ENCODE measurements around the gene FAM110A. TPM values are rescaled to one million over a fixed set of nuclear protein-coding genes. Genes with fewer than 3 reads are reported as not detected.
"Not testable (repeated sequence)": the region's sequence is repeated elsewhere in the genome, so short reads cannot be mapped to it uniquely, and the experiment has no call there.

Gene FAM110A
- total RNA-seq, 1 donor from 2014 or later: 0.96 TPM

DNA sequence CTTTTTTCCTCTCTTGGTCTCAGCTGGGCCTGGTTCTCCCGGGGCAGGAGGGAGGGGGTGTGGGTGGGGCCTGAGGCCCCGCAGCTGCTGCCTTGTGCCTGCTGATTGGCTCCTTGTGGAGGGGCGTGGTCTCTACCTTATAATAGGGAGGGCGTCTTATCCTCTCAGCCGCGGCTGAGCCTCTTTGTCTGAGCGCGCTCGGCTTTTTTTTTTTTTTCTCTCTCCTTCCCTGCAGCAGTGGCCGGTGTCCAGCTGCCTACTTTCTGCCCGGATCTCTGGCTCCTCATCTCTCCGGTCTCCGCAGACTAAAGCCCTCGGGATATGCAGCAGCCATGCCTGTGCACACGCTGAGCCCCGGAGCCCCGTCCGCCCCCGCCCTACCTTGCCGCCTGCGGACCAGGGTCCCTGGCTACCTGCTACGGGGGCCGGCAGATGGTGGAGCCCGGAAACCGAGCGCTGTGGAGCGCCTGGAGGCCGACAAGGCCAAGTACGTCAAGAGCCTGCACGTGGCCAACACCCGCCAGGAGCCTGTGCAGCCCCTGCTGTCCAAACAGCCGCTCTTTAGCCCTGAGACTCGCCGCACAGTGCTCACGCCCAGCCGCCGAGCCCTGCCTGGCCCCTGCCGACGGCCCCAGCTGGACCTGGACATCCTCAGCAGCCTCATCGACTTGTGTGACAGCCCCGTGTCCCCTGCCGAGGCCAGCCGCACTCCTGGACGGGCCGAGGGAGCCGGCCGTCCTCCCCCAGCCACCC is 11.1 kb downstream of the FAM110A start:
- DNase-seq (ENCODE audit: low spot score): peak; percentile 95

DNA sequence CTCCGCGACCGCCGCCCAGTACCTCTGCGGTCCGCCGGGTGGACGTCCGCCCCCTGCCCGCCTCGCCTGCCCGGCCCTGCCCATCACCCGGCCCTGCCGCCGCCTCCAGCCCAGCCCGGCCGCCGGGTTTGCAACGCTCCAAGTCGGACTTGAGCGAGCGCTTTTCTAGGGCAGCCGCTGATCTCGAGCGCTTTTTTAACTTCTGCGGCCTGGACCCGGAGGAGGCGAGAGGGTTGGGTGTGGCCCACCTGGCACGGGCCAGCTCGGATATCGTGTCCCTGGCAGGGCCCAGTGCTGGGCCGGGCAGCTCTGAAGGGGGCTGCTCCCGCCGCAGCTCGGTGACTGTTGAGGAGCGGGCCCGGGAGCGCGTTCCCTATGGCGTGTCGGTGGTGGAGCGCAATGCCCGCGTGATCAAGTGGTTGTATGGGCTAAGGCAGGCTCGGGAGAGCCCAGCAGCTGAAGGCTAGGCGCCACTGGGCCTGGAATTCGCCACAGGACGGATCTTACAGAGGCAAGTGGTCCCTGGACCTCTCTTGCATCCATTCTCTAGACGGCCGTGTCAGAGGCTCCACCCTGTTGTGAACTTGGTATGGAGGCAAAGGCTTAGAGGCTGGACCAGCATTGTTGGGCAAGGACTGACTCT is 11.8 kb downstream of the FAM110A start:
- DNase-seq (ENCODE audit: low spot score): no peak

GRCh38 chr20:845941-846893 is 12.7 kb downstream of the FAM110A start:
- no peak for DNase-seq (ENCODE audit: low spot score)

GRCh38 chr20:846894-847278 is 13.4 kb downstream of the FAM110A start:
- no peak for DNase-seq (ENCODE audit: low spot score)

DNA sequence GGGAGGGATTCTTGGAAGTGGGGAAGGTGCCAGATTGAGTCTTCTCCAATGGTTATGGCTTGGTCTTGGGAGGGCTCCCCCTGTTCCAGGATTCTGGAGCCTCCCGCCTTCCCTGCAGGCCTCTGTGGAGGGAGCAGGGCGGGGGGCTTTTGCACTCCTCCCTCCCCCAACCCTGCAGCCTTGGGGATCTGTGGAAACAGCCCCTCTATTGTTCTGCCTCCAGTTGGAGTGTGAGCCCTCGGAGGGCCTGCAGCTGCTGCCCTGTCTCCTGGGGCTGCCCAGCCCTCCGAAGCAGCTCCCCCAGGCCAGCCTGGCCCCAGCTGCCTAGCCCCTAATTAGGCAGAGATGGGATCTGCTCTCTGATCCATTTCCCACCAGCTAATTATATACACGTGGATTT is 14.7 kb downstream of the FAM110A start:
- DNase-seq (ENCODE audit: low spot score): no peak

DNA sequence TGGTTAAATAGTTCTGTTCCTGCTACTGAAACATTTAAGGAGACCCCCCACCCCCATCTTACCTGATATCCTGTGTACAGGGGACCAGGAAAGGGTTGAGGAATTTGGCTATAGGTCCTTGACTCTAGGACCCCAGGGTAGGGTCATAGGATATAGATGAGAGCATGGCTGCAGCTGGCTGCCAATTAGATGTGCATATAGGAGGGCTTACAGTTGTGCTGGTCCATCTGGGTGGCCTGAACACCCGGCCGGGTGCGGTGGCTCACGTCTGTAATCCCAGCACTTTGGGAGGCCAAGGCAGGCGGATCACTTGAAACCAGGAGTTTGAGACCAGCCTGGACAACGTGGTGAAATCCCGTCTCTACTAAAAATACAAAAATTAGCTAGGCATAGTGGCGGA is 15.2 kb downstream of the FAM110A start:
- DNase-seq (ENCODE audit: low spot score): not testable (repeated sequence)

DNA sequence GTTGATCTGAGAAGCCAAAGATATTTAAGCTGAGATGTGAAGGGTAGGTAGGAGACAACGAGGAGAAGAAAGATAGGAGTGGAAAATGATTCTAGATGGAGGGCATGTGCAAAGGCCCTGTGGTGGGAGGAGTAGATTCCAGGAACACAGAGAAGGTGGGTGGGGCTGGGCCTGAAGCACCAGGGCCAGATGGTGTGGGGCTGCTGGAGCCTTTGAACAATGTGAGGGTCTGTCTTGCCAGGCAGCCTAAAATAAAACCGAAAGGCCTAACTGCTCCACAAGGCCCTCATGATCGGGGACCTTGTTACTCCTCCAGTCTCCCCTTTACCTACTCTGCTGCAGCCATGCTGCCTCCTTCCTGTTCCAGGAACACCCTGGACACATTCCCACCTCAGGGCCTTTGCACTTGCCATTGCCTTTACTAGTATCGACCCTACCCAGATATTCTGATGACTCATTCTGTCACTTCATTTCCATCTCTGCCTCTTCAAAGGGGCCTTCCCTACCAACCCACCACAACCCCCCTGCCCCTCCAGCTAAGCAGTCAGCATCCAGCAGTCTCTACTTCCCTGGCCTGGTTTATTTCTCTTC is 20.0 kb downstream of the FAM110A start:
- no peak for DNase-seq (ENCODE audit: low spot score)

DNA sequence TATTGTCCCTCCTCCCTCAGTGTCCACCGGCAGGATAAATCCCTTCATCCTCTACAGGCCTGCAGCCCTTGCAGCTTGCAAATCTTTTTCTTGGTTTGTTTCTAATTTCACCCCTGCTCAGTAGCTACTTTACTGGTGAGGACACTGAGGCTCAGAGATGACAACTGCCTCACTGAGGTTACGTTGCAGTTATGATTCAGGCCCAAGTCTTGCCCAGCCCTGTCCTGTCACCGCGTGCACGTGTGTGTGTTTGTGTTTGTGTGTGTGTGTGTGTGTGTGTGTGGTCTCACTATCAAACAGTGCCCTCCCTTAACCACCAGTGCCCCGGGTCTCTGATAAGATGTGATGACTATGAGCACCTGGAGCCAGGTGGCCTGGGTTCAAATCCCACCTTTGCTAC is 21.1 kb downstream of the FAM110A start:
- no peak for DNase-seq (ENCODE audit: low spot score)

DNA sequence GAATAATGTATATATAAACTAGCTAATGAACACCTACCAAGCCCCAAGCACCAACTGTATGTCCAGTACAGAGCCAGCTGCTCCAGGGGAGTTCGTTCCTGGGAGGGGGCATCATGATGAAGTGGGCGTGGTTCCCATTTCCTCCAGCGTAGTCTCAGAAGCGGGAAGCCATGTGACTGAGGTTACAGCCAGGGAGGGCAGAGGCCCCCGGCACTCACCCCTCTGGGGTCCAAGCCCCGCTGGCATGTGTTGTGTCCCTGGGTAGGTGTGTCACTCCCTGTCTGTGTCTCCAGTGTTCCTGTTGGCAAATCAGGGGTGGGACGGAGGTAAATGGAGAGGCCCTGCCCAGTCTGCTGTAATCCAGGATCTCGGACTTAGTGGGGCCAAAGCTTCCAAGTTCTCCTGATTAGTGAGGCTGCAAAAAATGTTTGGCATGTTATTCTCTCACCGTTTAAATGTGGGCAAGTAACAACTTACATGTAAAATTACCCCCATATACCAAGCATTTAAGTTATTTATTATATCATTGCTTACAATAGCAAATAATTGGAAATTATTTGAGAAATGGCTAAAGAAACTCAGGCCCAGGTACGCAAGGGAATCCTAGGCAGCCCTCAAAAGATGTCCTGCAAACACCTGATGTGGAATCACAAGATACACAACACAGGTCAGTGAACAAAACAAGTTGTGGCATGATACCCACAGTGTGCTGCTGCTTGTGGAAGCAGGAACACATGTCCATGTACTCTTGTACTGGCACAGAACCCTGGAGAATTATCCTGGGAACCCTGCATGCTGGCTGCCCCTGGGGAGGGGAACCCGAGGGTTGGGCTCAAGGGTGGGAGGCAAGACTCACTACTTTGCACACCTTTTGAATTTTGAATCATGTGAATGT is 22.2 kb downstream of the FAM110A start:
- no peak for DNase-seq (ENCODE audit: low spot score)

DNA sequence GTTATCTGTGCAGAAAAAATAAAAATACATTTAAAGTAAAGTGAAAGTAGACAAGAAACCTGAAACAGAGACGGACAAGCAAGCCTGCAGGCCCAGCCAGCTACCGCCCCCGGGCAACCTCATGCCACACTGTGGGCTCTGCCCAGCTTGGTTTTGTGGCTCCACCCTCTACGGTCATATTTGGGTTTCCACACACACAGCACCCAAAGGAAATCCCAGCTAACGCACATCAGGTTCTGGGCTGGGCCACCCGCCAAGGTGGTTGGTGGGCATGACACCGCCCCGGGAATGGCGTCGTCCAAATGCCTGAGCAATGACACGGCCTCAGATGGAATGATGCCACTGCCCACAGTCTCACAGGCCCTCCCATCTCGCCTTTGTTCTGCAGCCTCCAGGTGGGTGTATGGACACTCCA is 22.9 kb downstream of the FAM110A start:
- no peak for DNase-seq (ENCODE audit: low spot score)

- DNase-seq (ENCODE audit: low spot score): no peak
Measured at GRCh38 chr20:858011-858410, 24.5 kb downstream of the FAM110A start.

DNA sequence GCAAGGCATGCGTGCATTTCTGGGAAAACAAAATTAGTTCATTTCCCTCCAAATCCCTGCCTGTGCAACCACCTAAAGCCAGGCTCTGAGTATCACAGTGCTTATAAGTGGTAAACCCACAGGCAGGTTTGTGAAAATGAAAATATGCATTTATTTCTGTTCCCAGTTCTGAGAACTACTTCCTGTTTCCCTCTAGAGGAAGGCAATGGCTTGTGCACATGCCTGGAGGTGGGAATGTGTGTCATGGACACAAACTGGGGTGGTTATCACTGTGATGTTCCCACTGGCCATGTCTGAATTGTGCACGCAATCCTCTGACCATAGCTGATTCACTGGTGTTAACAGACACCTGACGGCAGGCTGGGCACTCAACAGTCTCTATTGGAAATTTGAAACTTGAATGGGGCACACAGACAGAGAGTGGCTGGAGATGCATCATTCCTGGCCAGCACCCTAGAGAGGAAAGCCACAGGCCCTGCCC is 26.3 kb downstream of the FAM110A start:
- no peak for DNase-seq (ENCODE audit: low spot score)

DNA sequence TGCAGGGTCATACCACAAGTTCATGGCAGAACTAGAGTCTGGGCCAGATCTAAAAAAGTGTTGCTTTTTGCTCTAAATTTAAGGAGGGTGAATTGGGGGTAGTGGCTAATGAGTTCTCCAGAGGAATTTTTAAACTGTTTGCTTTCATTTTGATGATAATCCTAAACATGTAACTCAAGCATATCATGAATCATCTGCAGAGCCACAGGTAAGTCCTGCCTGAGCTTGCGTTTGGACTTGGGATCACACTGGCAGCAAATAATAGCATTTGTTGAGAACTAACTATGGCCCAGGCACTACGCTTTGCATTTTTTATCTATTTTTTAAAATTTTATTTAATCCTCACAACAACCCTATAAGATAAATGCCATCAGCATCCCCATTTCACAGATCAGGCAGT is 27.4 kb downstream of the FAM110A start:
- DNase-seq (ENCODE audit: low spot score): no peak

- no peak for DNase-seq (ENCODE audit: low spot score)
Measured at GRCh38 chr20:865440-865839, 31.9 kb downstream of the FAM110A start.

GRCh38 chr20:868279-868678 is 34.8 kb downstream of the FAM110A start:
- DNase-seq (ENCODE audit: low spot score): no peak

DNA sequence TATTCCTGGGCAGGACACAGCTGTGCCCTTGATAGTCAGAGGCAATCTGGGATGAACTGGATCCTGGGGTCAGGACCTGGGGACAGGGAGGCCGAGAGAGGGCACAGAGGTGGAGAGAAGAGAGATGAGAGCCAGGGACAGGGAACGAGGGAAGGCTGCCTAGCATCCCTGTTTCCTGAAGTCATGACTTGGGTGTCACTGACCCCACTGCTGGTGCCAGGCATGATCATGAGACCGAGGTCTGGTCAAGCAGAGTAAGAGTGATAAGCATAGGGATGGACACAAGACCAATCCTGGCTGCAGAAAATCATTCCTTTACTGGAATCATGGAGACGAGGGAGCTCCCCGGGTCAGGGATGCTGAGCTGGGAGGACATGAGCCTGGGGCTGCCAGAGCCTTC is 36.1 kb downstream of the FAM110A start:
- no peak for DNase-seq (ENCODE audit: low spot score)

- no peak for DNase-seq (ENCODE audit: low spot score)
Measured at GRCh38 chr20:870758-871157, 37.2 kb downstream of the FAM110A start.

DNA sequence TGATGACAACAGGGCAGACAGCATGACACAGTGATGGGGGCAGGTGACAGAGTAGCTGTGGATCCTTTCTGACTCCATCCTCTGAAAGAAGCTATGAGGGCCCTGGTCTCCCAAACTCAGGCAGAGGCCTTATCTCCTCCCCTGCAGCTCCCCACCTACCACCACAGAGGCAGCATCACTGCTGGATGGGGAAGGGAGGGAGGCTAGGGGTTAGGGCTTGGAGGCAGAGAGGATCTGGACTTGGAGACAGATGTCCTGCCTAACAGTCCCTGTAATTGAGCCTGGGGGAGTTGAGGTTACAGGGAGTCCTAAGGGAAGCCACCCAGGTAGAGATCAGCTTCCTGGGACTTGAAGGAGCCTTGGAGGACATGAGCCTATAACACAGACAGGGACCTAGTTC is 37.9 kb downstream of the FAM110A start:
- no peak for DNase-seq (ENCODE audit: low spot score)

GRCh38 chr20:871948-872347 is 38.4 kb downstream of the FAM110A start:
- no peak for DNase-seq (ENCODE audit: low spot score)

DNA sequence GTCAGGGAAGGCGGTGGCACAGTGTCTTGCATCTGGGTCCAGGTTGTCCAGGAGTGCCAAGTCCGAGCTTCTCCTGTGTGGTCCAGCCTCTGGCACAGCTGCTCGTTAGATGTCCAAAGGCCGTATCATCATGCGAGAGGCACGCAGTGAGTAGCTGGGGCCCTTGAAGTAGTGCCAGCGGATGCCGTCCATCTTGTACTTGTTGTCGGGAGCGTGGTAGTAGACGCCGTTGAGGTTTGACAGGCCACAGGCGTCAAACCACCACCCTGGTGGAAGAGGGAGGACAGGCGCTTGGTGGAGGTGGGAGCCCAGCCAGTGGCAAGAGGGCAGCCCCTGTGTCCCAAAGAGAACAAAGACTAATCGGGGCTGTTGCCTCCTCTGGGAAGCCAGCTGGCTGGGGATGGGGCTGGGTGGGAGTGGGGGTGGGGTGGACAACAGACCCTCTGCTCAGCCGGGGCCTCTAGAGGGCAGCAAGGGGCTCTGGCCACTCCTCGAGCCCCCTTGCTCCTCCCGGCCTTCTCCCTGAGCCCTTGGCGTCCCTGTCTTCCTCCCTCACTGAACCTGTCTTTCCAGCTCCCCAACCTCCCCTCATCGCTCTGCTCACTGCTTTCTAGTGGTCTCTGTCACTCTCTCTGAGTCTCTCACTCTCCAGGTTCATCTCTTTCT is 39.5 kb downstream of the FAM110A start:
- DNase-seq (ENCODE audit: low spot score): no peak

Measured in umbilical cord (tissue), 2 donors.